IMR-90 (cell line): ENCODE measurements around the gene CAMK2G. TPM values are rescaled to one million over a fixed set of nuclear protein-coding genes. Genes with fewer than 3 reads are reported as not detected.

Experiments used
- ATAC-seq: fragments of 200-7000 bp; cut with Tn5 transposase; 2 replicates; pipeline ENCODE4 v1.9.1; 2020; ENCODE audit warnings: low read depth, mild to moderate bottlenecking, moderate library complexity
- BruUV-seq: library from RNA; stranded (reverse); fragments of 400-500 nt; replicated peaks from 2 replicates; lab custom pipeline; 2021; lab: Mats Ljungman, UMichigan
- CTCF ChIA-PET: fragments of 300-600 bp; formaldehyde crosslinking; extraction: SDS; loops from one replicate; lab custom pipeline; 2021; ENCODE audit warnings: antibody characterized with exemption; lab: Yijun Ruan, JAX
- POLR2A ChIA-PET: fragments of 300-600 bp; sonication (Branson Sonifier 250); formaldehyde crosslinking; loops from one replicate; lab custom pipeline; 2022; ENCODE audit warnings: antibody characterized with exemption; ENCODE audit not compliant: unreplicated experiment; lab: Charles Lee
- DNase-seq: peaks from one replicate; pipeline ENCODE4 v3.0.0; 2013
- H2AFZ ChIP-seq: replicated peaks from 2 replicates; pipeline ENCODE3; 2013; ENCODE audit warnings: low read length, mild to moderate bottlenecking; ENCODE audit not compliant: poor library complexity
- H2AK5ac ChIP-seq: 2 replicates; pipeline ENCODE4 v1.6.1; 2013; ENCODE audit warnings: low read depth, low read length, inconsistent platforms
- H2AK9ac ChIP-seq: replicated peaks from 2 replicates; pipeline ENCODE3; 2013; ENCODE audit warnings: mild to moderate bottlenecking, low read depth, low read length, moderate library complexity; ENCODE audit not compliant: poor library complexity
- H2BK120ac ChIP-seq: 2 replicates; pipeline ENCODE4 v1.6.1; 2013; ENCODE audit warnings: low read depth, low read length, inconsistent platforms
- H2BK15ac ChIP-seq: 3 replicates; pipeline ENCODE4 v1.6.1; 2013; ENCODE audit warnings: low read depth, low read length, inconsistent platforms
- H2BK20ac ChIP-seq: 2 replicates; pipeline ENCODE4 v1.6.1; 2013; ENCODE audit warnings: low read depth, mild to moderate bottlenecking, inconsistent platforms, low read length, moderate library complexity
- H2BK5ac ChIP-seq: 2 replicates; pipeline ENCODE4 v1.6.1; 2013; ENCODE audit warnings: mild to moderate bottlenecking, low read depth, low read length, inconsistent platforms; ENCODE audit not compliant: poor library complexity, severe bottlenecking
- H3K14ac ChIP-seq: replicated peaks from 2 replicates; pipeline ENCODE4 v1.6.1; 2013; ENCODE audit warnings: low read depth, low read length, inconsistent platforms
- H3K18ac ChIP-seq: 2 replicates; pipeline ENCODE4 v1.6.1; 2013; ENCODE audit warnings: low read depth, low read length, control low read depth
- H3K23ac ChIP-seq: 2 replicates; pipeline ENCODE4 v1.6.1; 2013; ENCODE audit warnings: low read depth, low read length, inconsistent platforms
- H3K27ac ChIP-seq: 2 replicates; pipeline ENCODE4 v1.5.1; 2013; ENCODE audit warnings: mild to moderate bottlenecking, control low read depth, low read length; ENCODE audit not compliant: insufficient read depth
- H3K27me3 ChIP-seq: 2 replicates; pipeline ENCODE4 v1.6.1; 2013; ENCODE audit warnings: low read length; ENCODE audit not compliant: control insufficient read depth, insufficient read depth
- H3K36me3 ChIP-seq: 2 replicates; pipeline ENCODE4 v1.6.1; 2013; ENCODE audit warnings: low read length, mixed read lengths; ENCODE audit not compliant: control insufficient read depth, insufficient read depth
- H3K4ac ChIP-seq: 2 replicates; pipeline ENCODE4 v1.6.1; 2013; ENCODE audit warnings: low read depth, low read length, inconsistent platforms
- H3K4me1 ChIP-seq: 2 replicates; pipeline ENCODE4 v1.6.1; 2013; ENCODE audit warnings: low read length, mixed read lengths; ENCODE audit not compliant: control insufficient read depth, insufficient read depth
- H3K4me2 ChIP-seq: 2 replicates; pipeline ENCODE4 v1.6.1; 2013; ENCODE audit warnings: low read depth, mild to moderate bottlenecking, control low read depth, low read length, moderate library complexity
- H3K4me3 ChIP-seq: 2 replicates; pipeline ENCODE4 v1.5.1; 2013; ENCODE audit warnings: low read depth, mild to moderate bottlenecking, control low read depth, low read length, moderate library complexity; ENCODE audit not compliant: insufficient read depth
- H3K56ac ChIP-seq: 2 replicates; pipeline ENCODE4 v1.6.1; 2013; ENCODE audit warnings: low read length, inconsistent platforms; ENCODE audit not compliant: insufficient read depth; ENCODE audit errors: extremely low read depth
- H3K79me1 ChIP-seq, 2 experiments: 2 replicates each; pipeline ENCODE4 v1.6.1; 2013; ENCODE audit warnings: low read length in 2 of 2, inconsistent platforms in 1 of 2, low read depth in 1 of 2
- H3K9ac ChIP-seq: 2 replicates; pipeline ENCODE4 v1.6.1; 2013; ENCODE audit warnings: low read depth, low read length, control low read depth
- H3K9me1 ChIP-seq: 2 replicates; pipeline ENCODE4 v1.6.1; 2013; ENCODE audit warnings: low read length, inconsistent platforms; ENCODE audit not compliant: insufficient read depth
- H3K9me3 ChIP-seq: 2 replicates; pipeline ENCODE4 v1.6.1; 2013; ENCODE audit warnings: low read length; ENCODE audit not compliant: control insufficient read depth, insufficient read depth
- H4K20me1 ChIP-seq: 2 replicates; pipeline ENCODE4 v1.6.1; 2013; ENCODE audit warnings: low read length, inconsistent platforms; ENCODE audit not compliant: insufficient read depth
- H4K5ac ChIP-seq: 2 replicates; pipeline ENCODE4 v1.6.1; 2013; ENCODE audit warnings: mild to moderate bottlenecking, low read depth, low read length, control low read depth
- H4K8ac ChIP-seq, 2 experiments: 2 replicates each; pipeline ENCODE4 v1.6.1; 2013; ENCODE audit warnings: low read depth in 2 of 2, low read length in 2 of 2, control low read depth in 1 of 2, inconsistent platforms in 1 of 2
- H4K91ac ChIP-seq: 2 replicates; pipeline ENCODE4 v1.6.1; 2013; ENCODE audit warnings: low read depth, low read length, inconsistent platforms; ENCODE audit not compliant: insufficient read depth
- BHLHE40 ChIP-seq: fragments of 150-350 bp; IDR thresholded peaks from 2 replicates; pipeline ENCODE4 v1.6.1; 2016; ENCODE audit warnings: mild to moderate bottlenecking, low read depth, low read length
- CEBPB ChIP-seq: IDR thresholded peaks from 2 replicates; pipeline ENCODE4 v1.6.1; 2012; ENCODE audit warnings: low read depth, low read length, improper control_type of control experiment
- CHD1 ChIP-seq: IDR thresholded peaks from 2 replicates; pipeline ENCODE4 v1.6.1; 2012; ENCODE audit warnings: low read depth, low read length, improper control_type of control experiment
- FOS ChIP-seq: fragments of 150-350 bp; IDR thresholded peaks from 2 replicates; pipeline ENCODE4 v1.6.1; 2016; ENCODE audit warnings: low read depth, low read length
- MAFK ChIP-seq: IDR thresholded peaks from 2 replicates; pipeline ENCODE4 v1.6.1; 2012; ENCODE audit warnings: low read depth, low read length, improper control_type of control experiment
- MAZ ChIP-seq: IDR thresholded peaks from 2 replicates; pipeline ENCODE4 v1.6.1; 2012; ENCODE audit warnings: low read depth, mild to moderate bottlenecking, low read length, improper control_type of control experiment, moderate library complexity, borderline replicate concordance
- MXI1 ChIP-seq: IDR thresholded peaks from 2 replicates; pipeline ENCODE4 v1.6.1; 2012; ENCODE audit warnings: low read depth, mild to moderate bottlenecking, low read length, moderate library complexity, borderline replicate concordance
- NFE2L2 ChIP-seq: fragments of 150-350 bp; IDR thresholded peaks from 2 replicates; pipeline ENCODE4 v1.6.1; 2016; ENCODE audit warnings: low read depth, mild to moderate bottlenecking, low read length
- POLR2A ChIP-seq: IDR thresholded peaks from 2 replicates; pipeline ENCODE4 v1.6.1; 2012; ENCODE audit warnings: mild to moderate bottlenecking, low read depth, low read length
- RAD21 ChIP-seq: IDR thresholded peaks from 2 replicates; pipeline ENCODE4 v1.6.1; 2012; ENCODE audit warnings: low read length, improper control_type of control experiment
- RCOR1 ChIP-seq: IDR thresholded peaks from 2 replicates; pipeline ENCODE4 v1.6.1; 2012; ENCODE audit warnings: mild to moderate bottlenecking, low read length, improper control_type of control experiment; ENCODE audit not compliant: insufficient replicate concordance
- RFX5 ChIP-seq: IDR thresholded peaks from 2 replicates; pipeline ENCODE4 v1.8.0; 2012; ENCODE audit warnings: low read depth, mild to moderate bottlenecking, low read length, moderate library complexity
- SMC3 ChIP-seq: fragments of 150-350 bp; IDR thresholded peaks from 2 replicates; pipeline ENCODE4 v1.6.1; 2016; ENCODE audit warnings: low read depth, mild to moderate bottlenecking, antibody characterized with exemption, low read length, moderate library complexity
- USF2 ChIP-seq: fragments of 150-350 bp; IDR thresholded peaks from 2 replicates; pipeline ENCODE4 v1.6.1; 2017; ENCODE audit warnings: mild to moderate bottlenecking, antibody characterized with exemption, low read length, low read depth
- WGBS, 2 experiments: methylation state at CpG; one replicate each; pipeline versions ENCODE4 v1.1.5 to v1.1.7; 2013; ENCODE audit warnings: missing lambda C conversion rate in 2 of 2; ENCODE audit not compliant: insufficient read length in 1 of 2; ENCODE audit errors: extremely low coverage in 2 of 2; 5-methylcytosine and 5-hydroxymethylcytosine counted together
- dilution Hi-C: fragments of 300-500 bp; cut with HindIII; formaldehyde crosslinking; loops from one replicate; pipeline ENCODE4 v1.14.3; 2018; ENCODE audit warnings: low sequenced_read_pairs; ENCODE audit not compliant: unreplicated experiment
- in situ Hi-C: fragments of 300-500 bp; cut with MboI; formaldehyde crosslinking; loops from 3 replicates; pipeline ENCODE4 v1.14.3; 2019; ENCODE audit warnings: low sequenced_read_pairs, inconsistent platforms, mixed read lengths
- intact Hi-C: fragments of 100-400 bp; cut with micrococcal nuclease; formaldehyde crosslinking; loops from 2 replicates; pipeline ENCODE4 v1.10.0; 2022
- polyA plus RNA-seq, 3 experiments: library from polyadenylated mRNA; depleted of rRNA; stranded (reverse); fragments of >200 nt; gene quantifications; 2 replicates each; pipeline ENCODE4 v1.2.3, GENCODE V29; 2012; ENCODE audit warnings: low replicate concordance in 1 of 3
- total RNA-seq: library from RNA; depleted of rRNA; stranded (reverse); fragments of >200 nt; gene quantifications from 2 replicates; pipeline ENCODE4 v1.2.3, GENCODE V29; 2012
- TF ChIP-seq, protein P1 (sequence below): conservative IDR thresholded peaks from 2 replicates; pipeline ENCODE4 v1.5.1; 2012; ENCODE audit warnings: mild to moderate bottlenecking, low read depth, low read length, improper control_type of control experiment
- TF ChIP-seq, protein P2 (sequence below): fragments of 150-350 bp; IDR thresholded peaks from 2 replicates; pipeline ENCODE4 v1.6.1; 2016; ENCODE audit warnings: low read depth, mild to moderate bottlenecking, low read length, moderate library complexity, borderline replicate concordance

The CAMK2G gene
- total and polyA plus RNA-seq, 2 of the 4 experiments (the other 2 are of a cell fraction) = 20.4 to 25.4 TPM

- Histone ChIP-seq H2BK5ac (no peak overlapping the region), H2BK120ac (no peak overlapping the region), H3K4ac (no peak overlapping the region), H2AFZ (no peak overlapping the region), H3K79me1 (peaks cover 38 to 80% of the 10 kb centered on the region in 2 experiments), H3K56ac (no peak overlapping the region), H3K27me3 (no peaks in the 10 kb centered on the region), H2AK5ac (no peak overlapping the region), H2AK9ac (no peak overlapping the region), H4K20me1 (peaks cover 38% of the 10 kb centered on the region), H3K14ac (no peak overlapping the region), H3K23ac (no peak overlapping the region), H3K27ac (no peak overlapping the region), H4K8ac (no peak overlapping the region), H3K36me3 (peaks cover 40% of the 10 kb centered on the region), H3K18ac (no peak overlapping the region), H3K9me3 (no peaks in the 10 kb centered on the region), H4K91ac (no peak overlapping the region), H3K9ac (no peak overlapping the region), H4K5ac (no peak overlapping the region), H3K9me1 (peaks cover 8% of the 10 kb centered on the region), H3K4me3 (no peak overlapping the region), H3K4me2 (no peak overlapping the region), H3K4me1 (peaks cover 13% of the 10 kb centered on the region), H2BK20ac (no peak overlapping the region), H2BK15ac (no peak overlapping the region)
- dilution Hi-C loops = no loop called here
- ATAC-seq (no peak), DNase-seq (no peak)
- intact Hi-C loops = no loop called here
- POLR2A ChIA-PET = no interaction called here
- CTCF ChIA-PET = no interaction called here
- WGBS, 2 experiments = 80% methylated on average over 1 of the region's 5 CpGs; no CpG with 5 or more reads in 1 of the 2 experiments
- TF ChIP-seq POLR2A (no peak), SMC3 (no peak), USF2 (no peak), RFX5 (no peak), RAD21 (no peak), RCOR1 (no peak), CEBPB (no peak), NFE2L2 (no peak), MAFK (no peak), FOS (no peak), MXI1 (no peak), MAZ (no peak), CHD1 (no peak), BHLHE40 (no peak)
- TF ChIP-seq, protein P1, sequence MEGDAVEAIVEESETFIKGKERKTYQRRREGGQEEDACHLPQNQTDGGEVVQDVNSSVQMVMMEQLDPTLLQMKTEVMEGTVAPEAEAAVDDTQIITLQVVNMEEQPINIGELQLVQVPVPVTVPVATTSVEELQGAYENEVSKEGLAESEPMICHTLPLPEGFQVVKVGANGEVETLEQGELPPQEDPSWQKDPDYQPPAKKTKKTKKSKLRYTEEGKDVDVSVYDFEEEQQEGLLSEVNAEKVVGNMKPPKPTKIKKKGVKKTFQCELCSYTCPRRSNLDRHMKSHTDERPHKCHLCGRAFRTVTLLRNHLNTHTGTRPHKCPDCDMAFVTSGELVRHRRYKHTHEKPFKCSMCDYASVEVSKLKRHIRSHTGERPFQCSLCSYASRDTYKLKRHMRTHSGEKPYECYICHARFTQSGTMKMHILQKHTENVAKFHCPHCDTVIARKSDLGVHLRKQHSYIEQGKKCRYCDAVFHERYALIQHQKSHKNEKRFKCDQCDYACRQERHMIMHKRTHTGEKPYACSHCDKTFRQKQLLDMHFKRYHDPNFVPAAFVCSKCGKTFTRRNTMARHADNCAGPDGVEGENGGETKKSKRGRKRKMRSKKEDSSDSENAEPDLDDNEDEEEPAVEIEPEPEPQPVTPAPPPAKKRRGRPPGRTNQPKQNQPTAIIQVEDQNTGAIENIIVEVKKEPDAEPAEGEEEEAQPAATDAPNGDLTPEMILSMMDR = no peak
- TF ChIP-seq, protein P2, sequence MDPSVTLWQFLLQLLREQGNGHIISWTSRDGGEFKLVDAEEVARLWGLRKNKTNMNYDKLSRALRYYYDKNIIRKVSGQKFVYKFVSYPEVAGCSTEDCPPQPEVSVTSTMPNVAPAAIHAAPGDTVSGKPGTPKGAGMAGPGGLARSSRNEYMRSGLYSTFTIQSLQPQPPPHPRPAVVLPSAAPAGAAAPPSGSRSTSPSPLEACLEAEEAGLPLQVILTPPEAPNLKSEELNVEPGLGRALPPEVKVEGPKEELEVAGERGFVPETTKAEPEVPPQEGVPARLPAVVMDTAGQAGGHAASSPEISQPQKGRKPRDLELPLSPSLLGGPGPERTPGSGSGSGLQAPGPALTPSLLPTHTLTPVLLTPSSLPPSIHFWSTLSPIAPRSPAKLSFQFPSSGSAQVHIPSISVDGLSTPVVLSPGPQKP = no peak
- no TSS peak for BruUV-seq
- in situ Hi-C loops = no loop called here
These were observed 5.6 kb downstream of the CAMK2G start for GRCh38 chr10:73868655-73869195.
